VCaP (cell line): ENCODE data around the gene ASAP2.
A peak's percentile ranks its signal among the peaks of the same experiment; 100 is the strongest.

Experiments
- H3K27ac ChIP-seq: fragments of 450-650 bp; 2 replicates; pipeline ENCODE4 v1.5.1; 2017
- CTCF ChIP-seq: fragments of 450-650 bp; conservative IDR thresholded peaks from 2 replicates; pipeline ENCODE4 v1.5.1; 2017; ENCODE audit warnings: mild to moderate bottlenecking, moderate library complexity

Gene ASAP2

GRCh38 chr2:9174771-9175437 is 31.7 kb upstream of the ASAP2 start:
- H3K27ac ChIP-seq: peak overlapping the region; percentile 86; the same call in 1 of the 2 replicates
- TF ChIP-seq CTCF: no peak

- H3K27ac ChIP-seq: peak overlapping the region; percentile 86
- peak; percentile 10; the same call in 1 of the 2 replicates for TF ChIP-seq CTCF
Observed at GRCh38 chr2:9178110-9178903, 28.3 kb upstream of the ASAP2 start.

- peak overlapping the region; percentile 86 for H3K27ac ChIP-seq
- TF ChIP-seq CTCF: no peak
Observed at GRCh38 chr2:9178904-9179571, 27.6 kb upstream of the ASAP2 start.

GRCh38 chr2:9179572-9180201 is 26.9 kb upstream of the ASAP2 start:
- no peak for TF ChIP-seq CTCF
- peak overlapping the region; percentile 86; the same call in 1 of the 2 replicates for H3K27ac ChIP-seq

- no peak for TF ChIP-seq CTCF
- no peak overlapping the region for H3K27ac ChIP-seq
Observed at GRCh38 chr2:9184361-9184760, 22.3 kb upstream of the ASAP2 start.

- no peak for TF ChIP-seq CTCF
- H3K27ac ChIP-seq: peak overlapping the region; percentile 72
Observed at GRCh38 chr2:9187620-9188214, 18.9 kb upstream of the ASAP2 start.
